NCI-H2196 treated with DMSO at 0.1 percent for 48 hours (cell line): ENCODE measurements around the gene PGS1.
"Not testable (repeated sequence)": the region's sequence is repeated elsewhere in the genome, so short reads cannot be mapped to it uniquely, and the experiment has no call there.

Experiments used
- DNase-seq: peaks from one replicate; lab custom pipeline; 2025; ENCODE audit not compliant: unreplicated experiment; lab: John Stamatoyannopoulos, UW

Gene PGS1

GRCh38 chr17:78438694-78439325 lies 60.4 kb downstream of the PGS1 start:
- no peak for DNase-seq

- no peak for DNase-seq
Observed at GRCh38 chr17:78441271-78441971, 63.0 kb downstream of the PGS1 start.

GRCh38 chr17:78442648-78443218 lies 64.3 kb downstream of the PGS1 start:
- DNase-seq, result no peak

DNA sequence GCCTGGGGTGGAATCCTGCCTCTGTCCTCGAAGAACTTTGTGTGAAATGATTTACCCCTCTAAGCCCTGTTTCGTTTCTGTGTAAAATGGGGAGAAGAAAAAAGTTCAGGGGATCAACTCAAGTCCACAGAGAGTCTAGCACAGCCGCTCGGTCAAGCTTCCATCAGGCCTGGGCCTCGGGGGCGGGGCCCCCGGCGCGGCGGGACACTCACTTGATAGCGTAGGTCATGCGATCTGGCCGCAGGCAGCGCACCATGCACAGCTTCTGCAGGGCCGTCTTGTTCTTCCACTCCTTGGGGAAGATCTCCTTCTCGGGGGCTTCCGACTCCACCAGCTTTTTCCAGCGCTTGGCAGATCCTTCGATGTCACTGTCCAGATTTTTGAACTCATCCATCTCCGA lies 65.9 kb downstream of the PGS1 start:
- DNase-seq, result no peak

- DNase-seq, result no peak
Observed at GRCh38 chr17:78446833-78447232, 68.4 kb downstream of the PGS1 start.

GRCh38 chr17:78448356-78448993 lies 70.0 kb downstream of the PGS1 start:
- no peak for DNase-seq

DNA sequence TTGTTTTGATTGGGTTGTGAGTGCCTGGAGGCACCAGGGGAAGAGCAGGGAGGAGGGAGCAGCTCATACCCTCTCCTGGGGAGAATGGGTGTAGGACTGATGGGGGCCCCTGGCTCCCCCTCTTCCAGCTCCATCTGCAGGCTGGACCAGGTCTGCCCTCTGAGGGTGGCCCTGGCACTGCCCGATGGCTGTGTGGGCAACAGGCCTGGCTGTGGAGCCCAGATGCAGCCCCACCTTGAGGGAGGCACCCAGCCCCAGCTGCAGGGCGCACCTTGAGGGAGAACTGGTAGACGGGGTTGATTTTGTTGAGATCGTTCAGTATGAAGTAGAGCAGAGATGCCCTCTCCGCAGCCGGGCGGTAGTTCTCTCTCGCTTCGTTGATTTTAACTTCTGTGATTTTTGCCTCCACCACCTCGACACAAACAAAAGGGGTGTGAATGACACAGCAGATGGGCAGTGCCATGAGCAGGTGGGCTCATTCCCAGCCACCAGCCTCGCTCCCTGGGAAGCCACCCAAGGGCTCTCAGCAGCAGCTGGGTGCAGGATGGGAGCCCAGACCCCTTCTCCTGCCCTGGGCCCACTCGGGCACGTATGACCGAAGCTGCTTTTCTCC lies 71.6 kb downstream of the PGS1 start:
- no peak for DNase-seq

DNA sequence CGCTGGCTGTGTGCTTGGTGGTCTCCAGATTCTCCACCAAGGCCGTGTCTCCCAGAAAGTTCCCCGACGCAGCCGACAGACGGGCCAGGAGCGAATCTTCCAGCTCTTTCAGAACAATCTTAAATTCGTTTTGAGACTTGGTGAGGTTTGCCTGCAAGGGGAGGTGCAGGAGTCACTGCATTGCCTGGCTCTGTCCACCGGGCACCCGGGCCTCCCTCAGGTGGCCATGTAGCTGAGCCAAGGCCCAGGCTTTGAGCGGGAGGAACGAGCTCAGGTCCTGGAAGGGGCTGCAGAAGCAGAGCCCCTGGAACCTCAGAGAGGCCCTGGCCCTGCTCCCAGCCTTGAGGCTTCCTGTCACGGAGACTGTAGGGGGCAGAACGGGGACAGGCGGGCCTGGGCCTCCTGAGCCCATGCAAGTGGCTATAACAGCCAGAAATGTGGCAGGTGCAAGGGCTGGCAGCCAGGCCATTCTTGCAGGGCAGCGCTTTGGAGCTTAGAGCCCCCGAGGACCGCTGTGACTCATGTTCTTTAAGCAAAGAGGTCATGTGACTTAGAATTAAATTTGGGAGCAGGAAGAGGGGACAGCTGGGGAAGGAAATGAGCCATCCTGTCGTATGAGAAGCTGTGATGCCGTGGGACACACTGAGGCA lies 72.4 kb downstream of the PGS1 start:
- DNase-seq, result no peak

DNA sequence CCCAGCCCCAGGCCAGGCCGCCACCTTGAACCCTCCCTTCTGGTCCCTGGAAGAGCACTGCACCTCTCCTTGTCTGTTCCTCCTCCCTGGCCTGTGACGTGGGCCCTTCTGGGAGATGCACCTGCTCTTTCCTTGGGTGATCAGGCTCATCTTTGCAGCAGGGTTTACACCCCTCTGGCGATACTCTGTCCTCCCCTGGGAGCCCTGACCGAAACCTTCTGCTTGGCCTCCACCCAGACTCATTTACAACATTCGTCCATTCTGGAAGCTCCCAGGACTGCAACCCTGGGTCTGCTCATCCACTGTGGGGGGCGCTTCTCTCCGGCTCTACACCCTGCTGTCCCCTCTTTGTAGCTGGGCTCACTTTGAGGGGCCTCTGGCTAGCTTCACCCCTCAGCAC lies 73.3 kb downstream of the PGS1 start:
- DNase-seq, result no peak

GRCh38 chr17:78454346-78454745 lies 75.9 kb downstream of the PGS1 start:
- DNase-seq, result no peak

- no peak for DNase-seq
Observed at GRCh38 chr17:78458091-78458490, 79.6 kb downstream of the PGS1 start.

- no peak for DNase-seq
Observed at GRCh38 chr17:78458736-78459335, 80.4 kb downstream of the PGS1 start.

GRCh38 chr17:78459696-78460095 lies 81.2 kb downstream of the PGS1 start:
- DNase-seq, result no peak

- no peak for DNase-seq
Observed at GRCh38 chr17:78460176-78460675, 81.8 kb downstream of the PGS1 start.

GRCh38 chr17:78460951-78461798 lies 82.7 kb downstream of the PGS1 start:
- DNase-seq, result no peak

GRCh38 chr17:78461799-78462053 lies 83.3 kb downstream of the PGS1 start:
- DNase-seq, result no peak

GRCh38 chr17:78462148-78462547 lies 83.7 kb downstream of the PGS1 start:
- no peak for DNase-seq

DNA sequence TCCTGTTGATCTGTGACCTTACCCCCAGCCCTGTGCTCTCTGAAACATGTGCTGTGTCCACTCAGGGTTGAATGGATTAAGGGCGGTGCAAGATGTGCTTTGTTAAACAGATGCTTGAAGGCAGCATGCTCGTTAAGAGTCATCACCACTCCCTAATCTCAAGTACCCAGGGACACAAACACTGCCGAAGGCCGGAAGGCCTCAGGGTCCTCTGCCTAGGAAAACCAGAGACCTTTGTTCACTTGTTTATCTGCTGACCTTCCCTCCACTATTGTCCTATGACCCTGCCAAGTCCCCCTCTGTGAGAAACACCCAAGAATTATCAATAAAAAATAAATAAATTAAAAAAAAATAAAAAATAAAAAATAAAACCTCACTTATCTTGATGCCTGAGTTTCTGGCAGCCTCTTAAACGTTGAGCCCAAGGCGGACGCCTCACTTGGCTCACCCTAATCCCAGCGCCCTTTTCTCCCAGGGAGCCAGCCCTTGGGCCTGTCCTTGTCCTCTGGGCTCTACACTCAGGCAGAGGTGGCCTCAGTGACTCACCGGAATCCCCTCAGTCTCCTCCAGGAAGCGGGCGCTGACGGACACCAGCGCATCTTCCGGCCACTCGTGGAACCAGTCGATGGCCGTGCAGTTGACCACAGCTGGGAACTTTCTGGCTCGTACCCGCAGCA lies 87.8 kb downstream of the PGS1 start:
- not testable (repeated sequence) for DNase-seq
